ENCODE measurements around the gene TNRC6C. TPM values are rescaled to one million over a fixed set of nuclear protein-coding genes. Genes with fewer than 3 reads are reported as not detected.

Gene TNRC6C
- total RNA-seq, 4 donors from 2014 or later: 5.3 to 15.4 (median 6.8) TPM

- no peak for DNase-seq (ENCODE audit: low spot score in 2 of 2)
- no peak overlapping the region for H3K4me3 ChIP-seq (ENCODE audit: low read depth, poor library complexity, severe bottlenecking)
- WGBS, 2 donors: 90 to 94% methylated on average over 18 to 22 of the region's 23 CpGs
Observed at GRCh38 chr17:78122216-78122930, 163.9 kb downstream of the TNRC6C start.

GRCh38 chr17:78122931-78123249 lies 164.4 kb downstream of the TNRC6C start:
- no peak for DNase-seq (ENCODE audit: low spot score in 2 of 2)
- no peak for TF ChIP-seq POLR2A (IDR thresholded peaks at IDR 0.05)
- no peak for TF ChIP-seq CTCF (IDR thresholded peaks at IDR 0.05)
- H3K4me3 ChIP-seq (ENCODE audit: low read depth, poor library complexity, severe bottlenecking): no peak overlapping the region
- intact Hi-C loops (cut with DNase I; ENCODE audit: low total_unique reads): no loop called here
- WGBS, 2 donors: 94% methylated on average over 4 of the region's 4 CpGs

More at GRCh38 chr17:78122216-78122930, 163.9 kb downstream of the TNRC6C start:
- intact Hi-C loops (cut with DNase I; ENCODE audit: low total_unique reads): no loop called here
- no peak for TF ChIP-seq CTCF (IDR thresholded peaks at IDR 0.05)
- no peak for TF ChIP-seq POLR2A (IDR thresholded peaks at IDR 0.05)

DNA sequence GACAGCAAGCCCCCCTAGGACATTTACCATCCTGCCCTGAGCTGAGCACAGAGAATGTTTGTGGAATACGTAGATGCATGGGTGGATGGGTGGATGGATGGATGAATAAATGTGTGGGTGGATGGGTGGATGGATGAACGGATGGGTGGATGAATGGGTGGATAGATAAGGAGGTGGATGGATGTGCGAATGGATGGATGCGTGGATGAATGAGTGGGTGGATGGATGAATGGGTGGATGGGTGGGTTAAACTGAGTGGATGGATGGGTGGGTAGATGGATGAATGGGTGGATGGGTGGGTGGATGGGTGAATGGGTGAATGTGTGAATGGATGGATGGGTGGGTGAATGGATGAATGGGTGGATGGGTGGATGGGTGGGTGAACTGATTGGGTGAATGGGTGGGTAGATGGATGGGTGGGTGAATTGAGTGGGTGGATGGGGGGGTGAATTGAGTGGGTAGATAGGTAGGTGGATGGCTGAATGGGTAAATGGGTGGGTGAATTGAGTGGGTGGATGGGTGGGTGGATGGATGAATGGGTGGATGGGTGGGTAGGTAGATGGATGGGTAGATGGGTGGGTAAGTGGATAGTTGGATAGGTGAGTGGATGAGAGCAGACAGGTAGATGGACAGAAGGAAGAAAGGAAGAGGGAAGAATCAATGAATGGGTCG lies 164.9 kb downstream of the TNRC6C start:
- TF ChIP-seq CTCF (IDR thresholded peaks at IDR 0.05) (no peak), POLR2A (IDR thresholded peaks at IDR 0.05) (no peak)
- 93% methylated on average over 5 of the region's 5 CpGs for WGBS, 2 donors
- intact Hi-C loops (cut with DNase I; ENCODE audit: low total_unique reads): no loop called here
- H3K4me3 ChIP-seq (ENCODE audit: low read depth, poor library complexity, severe bottlenecking): no peak overlapping the region
- DNase-seq (ENCODE audit: low spot score in 2 of 2): no peak

DNA sequence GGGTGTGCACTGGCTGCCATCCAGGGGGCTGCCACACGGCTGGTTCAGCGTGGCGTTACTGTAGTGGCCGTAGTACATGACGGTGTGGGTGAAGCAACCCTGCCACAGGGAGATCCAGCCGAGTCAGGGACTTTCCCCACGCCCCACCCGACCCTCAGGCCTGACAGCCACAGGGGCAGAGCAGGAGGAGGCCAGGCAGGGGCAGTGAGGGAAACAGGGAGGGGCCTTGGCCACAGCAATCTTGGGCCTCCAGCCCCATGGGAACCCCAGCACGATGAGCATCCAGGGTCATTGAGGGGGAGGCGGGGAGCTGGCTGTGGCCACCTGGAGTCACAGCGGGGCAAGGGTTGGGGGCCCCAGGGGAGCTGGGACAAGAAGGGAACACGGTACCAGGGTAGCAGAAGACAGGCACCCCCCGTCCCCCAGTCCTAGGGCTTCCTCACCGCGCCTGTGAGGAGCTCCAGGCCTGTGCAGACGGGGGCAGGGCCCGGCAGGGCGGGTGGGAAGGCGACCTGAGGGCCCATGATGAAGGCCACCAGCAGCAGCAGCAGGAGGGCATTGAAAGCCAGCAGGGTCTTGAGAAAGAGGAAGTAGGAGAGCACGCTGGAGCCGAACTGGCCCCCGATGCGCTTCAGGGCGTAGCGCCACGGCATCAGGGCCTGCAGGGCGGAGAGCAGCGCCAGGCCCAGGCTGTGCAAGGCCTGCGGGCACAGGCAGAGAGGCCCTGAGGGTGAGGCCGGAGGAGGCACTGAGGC lies 165.8 kb downstream of the TNRC6C start:
- TF ChIP-seq CTCF (IDR thresholded peaks at IDR 0.05) (no peak), POLR2A (IDR thresholded peaks at IDR 0.05) (no peak)
- no peak overlapping the region for H3K4me3 ChIP-seq (ENCODE audit: low read depth, poor library complexity, severe bottlenecking)
- intact Hi-C loops (cut with DNase I; ENCODE audit: low total_unique reads): no loop called here
- 77 to 82% methylated on average over 21 to 27 of the region's 30 CpGs for WGBS, 2 donors
- DNase-seq (ENCODE audit: low spot score in 2 of 2): no peak

DNA sequence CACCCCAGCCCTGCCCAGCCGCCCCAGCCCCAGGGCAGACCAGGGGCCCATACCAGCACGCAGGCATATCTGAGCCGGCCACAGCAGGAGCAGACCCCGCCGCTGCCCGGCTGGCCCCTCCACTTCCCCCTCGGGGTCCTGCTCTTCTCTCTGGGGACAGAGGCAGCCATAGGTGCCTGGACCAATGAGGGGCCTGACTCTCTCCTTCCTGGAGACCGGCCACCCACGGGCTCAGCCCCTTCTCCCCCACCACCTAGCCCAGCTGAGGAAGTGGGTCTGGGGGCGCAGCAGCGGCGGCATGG lies 166.3 kb downstream of the TNRC6C start:
- H3K4me3 ChIP-seq (ENCODE audit: low read depth, poor library complexity, severe bottlenecking): no peak overlapping the region
- intact Hi-C loops (cut with DNase I; ENCODE audit: low total_unique reads): no loop called here
- 76% methylated on average over 12 of the region's 12 CpGs; no CpG with 5 or more reads in 1 of the 2 donors for WGBS, 2 donors
- TF ChIP-seq POLR2A (IDR thresholded peaks at IDR 0.05): no peak
- TF ChIP-seq CTCF (IDR thresholded peaks at IDR 0.05): no peak
- DNase-seq (ENCODE audit: low spot score in 2 of 2): no peak

All from lower leg skin (tissue), 4 donors.